ENCODE measurements around the gene CLVS2.

The CLVS2 gene

DNA sequence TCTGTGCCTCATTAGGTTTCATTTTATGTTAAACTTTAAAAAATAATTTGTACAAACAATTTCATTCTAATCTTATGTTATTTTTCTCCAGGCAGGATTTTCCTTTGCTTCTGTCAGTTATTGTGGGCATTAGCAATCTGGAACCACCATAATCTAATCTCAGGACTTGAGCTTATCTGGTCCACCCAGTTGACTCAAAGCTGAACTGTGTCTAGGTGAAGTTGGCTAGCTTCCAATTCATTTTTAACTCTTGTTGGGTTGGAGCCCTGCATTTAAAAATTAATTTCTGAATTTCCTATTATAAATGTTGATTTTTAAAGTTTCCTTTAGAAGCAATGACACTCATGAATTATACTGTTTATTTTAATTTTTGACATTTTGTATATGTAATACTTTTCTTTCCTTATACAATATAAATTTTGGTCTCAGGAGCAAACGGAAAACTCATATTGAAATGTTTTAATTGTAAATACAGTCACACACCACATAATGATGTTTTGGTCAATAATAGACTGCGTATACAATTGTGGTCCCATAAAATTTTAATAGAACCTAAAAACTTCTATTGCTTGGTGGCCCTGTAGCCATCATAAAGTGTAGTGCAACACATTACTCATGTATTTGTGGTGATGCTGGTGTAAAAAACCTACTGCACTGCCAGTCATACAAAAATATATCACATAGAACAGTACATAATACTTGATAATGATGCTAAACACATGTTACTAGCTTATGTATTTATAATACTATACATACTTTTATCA, 121.3 kb downstream of the CLVS2 start:
- DNase-seq (ENCODE audit: insufficient read length, low spot score) (no peak), FAIRE-seq (no peak)

DNA sequence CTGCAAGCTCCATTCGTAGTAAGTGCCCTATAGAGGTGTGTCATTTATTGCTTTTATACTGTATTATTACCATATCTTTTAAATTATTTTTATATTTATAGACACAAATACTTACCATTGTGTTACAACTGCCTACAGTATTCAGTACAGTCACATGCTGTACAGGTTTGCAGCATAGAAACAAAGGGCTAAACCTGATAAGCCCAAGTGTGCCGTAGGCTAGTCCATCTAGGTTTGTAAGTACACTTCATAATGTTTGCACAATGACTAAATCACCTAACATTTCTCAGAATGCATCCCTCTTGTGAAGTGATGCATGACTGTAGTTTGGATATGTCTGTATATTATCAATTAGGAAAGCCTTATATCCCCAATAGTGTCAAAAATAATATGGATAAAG, 122.8 kb downstream of the CLVS2 start:
- no peak for DNase-seq (ENCODE audit: insufficient read length, low spot score)

More for the DNA sequence above, 122.8 kb downstream of the CLVS2 start:
- FAIRE-seq = no peak
